Mesenchymal stem cell (in vitro differentiated cells and primary cell): ENCODE data around the gene GRAMD1B.

Experiments
- DNase-seq: peaks from one replicate; pipeline ENCODE4 v3.0.0-alpha.2; 2013
- H2AFZ ChIP-seq: one replicate; pipeline ENCODE4 v1.6.1; 2013; ENCODE audit warnings: low read depth, mild to moderate bottlenecking, control low read depth, inconsistent platforms, low read length, moderate library complexity
- H2AK5ac ChIP-seq: 2 replicates; pipeline ENCODE4 v1.6.1; 2013; ENCODE audit warnings: low read length, moderate library complexity, mild to moderate bottlenecking, inconsistent platforms; ENCODE audit not compliant: severe bottlenecking
- H2BK120ac ChIP-seq: one replicate; pipeline ENCODE4 v1.6.1; 2013; ENCODE audit warnings: low read depth, mild to moderate bottlenecking, inconsistent platforms, low read length, moderate library complexity
- H2BK12ac ChIP-seq, 2 experiments: one replicate each; pipeline ENCODE4 v1.6.1; 2013; ENCODE audit warnings: inconsistent platforms in 2 of 2, low read length in 2 of 2, mild to moderate bottlenecking in 2 of 2, moderate library complexity in 2 of 2, control low read depth in 1 of 2
- H2BK15ac ChIP-seq: one replicate; pipeline ENCODE4 v1.6.1; 2013; ENCODE audit warnings: mild to moderate bottlenecking, low read depth, inconsistent platforms; ENCODE audit not compliant: poor library complexity, severe bottlenecking
- H2BK5ac ChIP-seq: 2 replicates; pipeline ENCODE4 v1.6.1; 2013; ENCODE audit warnings: low read depth, mild to moderate bottlenecking, low read length, control low read depth, inconsistent platforms; ENCODE audit not compliant: poor library complexity, severe bottlenecking
- H3K14ac ChIP-seq, 2 experiments: one replicate each; pipeline ENCODE4 v1.6.1; 2013; ENCODE audit warnings: inconsistent platforms in 2 of 2, low read length in 2 of 2, control low read depth in 1 of 2, mild to moderate bottlenecking in 1 of 2, moderate library complexity in 1 of 2
- H3K18ac ChIP-seq, 2 experiments: one replicate each; pipeline ENCODE4 v1.6.1; 2013; ENCODE audit warnings: inconsistent platforms in 2 of 2, low read length in 2 of 2, control low read depth in 1 of 2, low read depth in 1 of 2, mild to moderate bottlenecking in 1 of 2
- H3K23ac ChIP-seq, 2 experiments: one replicate each; pipeline ENCODE4 v1.6.1; 2013; ENCODE audit warnings: inconsistent platforms in 2 of 2, low read length in 2 of 2, mild to moderate bottlenecking in 2 of 2, moderate library complexity in 2 of 2, control low read depth in 1 of 2
- H3K27ac ChIP-seq: 2 replicates; pipeline ENCODE4 v1.5.1; 2013; ENCODE audit warnings: mild to moderate bottlenecking, moderate library complexity, low read length, control low read depth, inconsistent platforms; ENCODE audit not compliant: poor library complexity, severe bottlenecking
- H3K27me3 ChIP-seq, 2 experiments: 2 replicates each; pipeline versions ENCODE4 v1.6.1 to v1.7.0; 2013; ENCODE audit warnings: low read length in 2 of 2, mild to moderate bottlenecking in 2 of 2, moderate library complexity in 2 of 2, control low read depth in 1 of 2, inconsistent platforms in 1 of 2; ENCODE audit not compliant: control insufficient read depth in 1 of 2, insufficient read depth in 1 of 2
- H3K36me3 ChIP-seq, 2 experiments: 2 replicates each; pipeline versions ENCODE4 v1.6.1 to v1.7.0; 2013; ENCODE audit warnings: low read length in 2 of 2, control low read depth in 1 of 2, inconsistent platforms in 1 of 2, low read depth in 1 of 2, mild to moderate bottlenecking in 1 of 2; ENCODE audit not compliant: insufficient read depth in 2 of 2, control insufficient read depth in 1 of 2
- H3K4ac ChIP-seq, 2 experiments: one replicate each; pipeline ENCODE4 v1.6.1; 2013; ENCODE audit warnings: inconsistent platforms in 2 of 2, low read length in 2 of 2, mild to moderate bottlenecking in 2 of 2, moderate library complexity in 2 of 2, control low read depth in 1 of 2, low read depth in 1 of 2
- H3K4me1 ChIP-seq: 2 replicates; pipeline ENCODE4 v1.6.1; 2013; ENCODE audit warnings: low read depth, low read length, control low read depth; ENCODE audit not compliant: control insufficient read depth, insufficient read depth
- H3K4me2 ChIP-seq: 2 replicates; pipeline ENCODE4 v1.6.1; 2013; ENCODE audit warnings: low read length, mild to moderate bottlenecking, inconsistent platforms; ENCODE audit not compliant: poor library complexity, severe bottlenecking
- H3K4me3 ChIP-seq, 2 experiments: 2 replicates each; pipeline versions ENCODE4 v1.5.1 to v1.7.0; 2013; ENCODE audit warnings: low read length in 2 of 2, mild to moderate bottlenecking in 2 of 2, control low read depth in 1 of 2, low read depth in 1 of 2; ENCODE audit not compliant: insufficient read depth in 1 of 2
- H3K79me1 ChIP-seq: replicated peaks from 2 replicates; pipeline ENCODE4 v1.6.1; 2013; ENCODE audit warnings: mild to moderate bottlenecking, control low read depth, low read length, inconsistent platforms; ENCODE audit not compliant: poor library complexity, severe bottlenecking
- H3K9ac ChIP-seq: 2 replicates; pipeline ENCODE4 v1.7.0; 2013; ENCODE audit warnings: mild to moderate bottlenecking, low read length, moderate library complexity
- H3K9me3 ChIP-seq: 2 replicates; pipeline ENCODE4 v1.7.0; 2013; ENCODE audit warnings: mild to moderate bottlenecking, low read length; ENCODE audit not compliant: control insufficient read depth
- H4K8ac ChIP-seq: one replicate; pipeline ENCODE4 v1.6.1; 2013; ENCODE audit warnings: inconsistent platforms, mild to moderate bottlenecking, low read length, moderate library complexity
- H4K91ac ChIP-seq: one replicate; pipeline ENCODE4 v1.6.1; 2013; ENCODE audit warnings: mild to moderate bottlenecking, low read length, inconsistent platforms
- WGBS: methylation state at CpG from one replicate; pipeline ENCODE4 v1.1.7; 2013; ENCODE audit warnings: mixed read lengths; 5-methylcytosine and 5-hydroxymethylcytosine counted together

GRAMD1B gene

DNA sequence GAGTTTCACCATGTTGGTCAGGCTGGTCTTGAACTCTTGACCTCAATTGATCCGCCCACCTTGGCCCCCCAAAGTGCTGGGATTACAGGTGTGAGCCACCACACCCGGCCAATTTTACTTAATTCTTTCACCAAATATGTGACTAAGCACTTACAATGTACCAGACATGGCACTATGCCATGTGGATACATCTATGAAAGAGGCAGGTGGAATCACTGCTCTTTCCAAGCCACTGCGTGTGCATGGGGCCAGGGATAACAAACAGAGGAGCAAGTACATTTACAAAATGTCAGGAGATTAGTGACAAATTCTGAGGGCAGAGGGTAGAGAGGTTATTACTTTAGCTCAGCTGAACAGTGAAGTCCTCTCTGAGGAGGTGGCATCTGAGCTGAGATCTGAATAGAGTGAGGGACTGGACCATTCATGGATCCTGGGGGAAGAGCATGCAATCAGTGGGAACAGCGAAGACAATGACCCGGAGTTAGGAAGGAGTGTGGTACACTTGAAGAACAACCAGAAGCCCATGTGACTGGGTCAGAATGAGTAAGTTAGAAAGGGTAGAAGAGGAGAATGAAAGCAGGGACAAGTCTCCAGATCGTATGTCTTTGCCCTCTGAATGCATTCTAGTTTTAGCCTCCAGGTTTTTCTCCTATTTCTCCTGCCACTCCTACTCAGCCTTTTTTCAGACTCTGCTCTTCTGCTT lies 38.3 kb upstream of the GRAMD1B start:
- H3K9ac ChIP-seq: no peak overlapping the region

DNA sequence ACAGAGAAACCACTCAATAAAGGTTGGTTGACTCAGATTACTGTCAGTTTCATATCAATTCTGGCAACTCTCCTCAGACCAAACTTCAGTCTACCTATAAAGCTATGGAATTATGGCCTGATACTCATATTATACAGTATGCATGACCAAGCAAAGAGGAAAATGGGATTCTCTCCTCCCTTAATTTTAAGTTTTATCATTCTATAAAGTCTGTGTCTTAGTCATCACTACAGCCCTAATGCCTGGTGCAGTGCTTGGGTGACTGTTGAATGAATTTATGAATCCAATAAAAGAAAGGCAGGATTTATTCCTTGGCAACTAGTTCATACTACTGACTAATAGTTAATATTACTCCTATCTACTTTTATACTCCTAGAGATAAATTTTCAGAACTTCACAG lies 37.6 kb upstream of the GRAMD1B start:
- H3K9me3 ChIP-seq: no peaks in the 10 kb centered on the region
- H3K4me1 ChIP-seq: no peaks in the 10 kb centered on the region
- no peak overlapping the region for H2BK15ac ChIP-seq
- no peak overlapping the region for H2BK12ac ChIP-seq
- H3K4me3 ChIP-seq: no peak overlapping the region
- no peak overlapping the region for H4K91ac ChIP-seq
- H4K8ac ChIP-seq: no peak overlapping the region
- no peak overlapping the region for H3K9ac ChIP-seq
- no peak overlapping the region for H3K4ac ChIP-seq
- no peak for DNase-seq
- no peak overlapping the region for H3K4me2 ChIP-seq
- no peak overlapping the region for H2AFZ ChIP-seq
- no peak overlapping the region for H3K18ac ChIP-seq
- no peak overlapping the region for H3K14ac ChIP-seq
- H3K27ac ChIP-seq: no peak overlapping the region
- H2BK5ac ChIP-seq: no peak overlapping the region
- H3K23ac ChIP-seq: no peak overlapping the region
- no peaks in the 10 kb centered on the region for H3K79me1 ChIP-seq
- H2BK120ac ChIP-seq: no peak overlapping the region
- H3K27me3 ChIP-seq: peaks cover 4 to 33% of the 10 kb centered on the region in 2 experiments
- no peak overlapping the region for H2AK5ac ChIP-seq
- H3K36me3 ChIP-seq: no peaks in the 10 kb centered on the region

More for the DNA sequence above, 38.3 kb upstream of the GRAMD1B start:
- no peak overlapping the region for H3K4ac ChIP-seq
- H4K8ac ChIP-seq: no peak overlapping the region
- H3K14ac ChIP-seq: no peak overlapping the region
- no peak overlapping the region for H3K18ac ChIP-seq
- H3K9me3 ChIP-seq: no peaks in the 10 kb centered on the region
- H3K4me3 ChIP-seq: no peak overlapping the region
- no peak overlapping the region for H3K27ac ChIP-seq
- H2BK5ac ChIP-seq: no peak overlapping the region
- no peak overlapping the region for H2BK15ac ChIP-seq
- no peaks in the 10 kb centered on the region for H3K4me1 ChIP-seq
- no peaks in the 10 kb centered on the region for H3K36me3 ChIP-seq
- no peaks in the 10 kb centered on the region for H3K79me1 ChIP-seq
- WGBS: 87% methylated on average over 4 of the region's 6 CpGs
- no peak overlapping the region for H2AFZ ChIP-seq
- no peak overlapping the region for H2AK5ac ChIP-seq
- no peak overlapping the region for H4K91ac ChIP-seq
- H3K27me3 ChIP-seq: peaks cover 4 to 33% of the 10 kb centered on the region in 2 experiments
- H3K4me2 ChIP-seq: no peak overlapping the region
- H3K23ac ChIP-seq: no peak overlapping the region
- no peak for DNase-seq
- no peak overlapping the region for H2BK12ac ChIP-seq
- H2BK120ac ChIP-seq: no peak overlapping the region

DNA sequence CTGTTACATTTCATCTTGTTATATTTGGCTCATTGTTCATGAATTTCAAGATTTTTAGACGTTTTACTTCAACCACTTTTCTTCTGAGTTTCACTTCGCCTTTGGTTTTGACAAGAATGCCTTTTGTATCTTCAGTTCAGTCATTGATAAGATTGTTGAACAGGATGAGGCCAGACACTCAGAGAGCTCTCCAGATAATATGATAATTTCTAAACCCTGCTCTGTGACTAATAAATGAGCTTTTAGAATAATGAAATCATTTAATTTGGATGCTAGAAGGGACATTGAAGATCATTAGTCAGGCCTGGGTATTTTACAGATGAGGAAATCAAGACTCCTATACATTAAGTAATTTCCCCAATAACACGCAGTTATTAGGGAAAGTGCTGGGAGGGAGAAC lies 37.2 kb upstream of the GRAMD1B start:
- WGBS: no CpG with 5 or more reads among the region's 3 CpGs
- Histone ChIP-seq H4K8ac (no peak overlapping the region), H3K23ac (no peak overlapping the region), H3K79me1 (no peaks in the 10 kb centered on the region), H2BK5ac (no peak overlapping the region), H3K14ac (no peak overlapping the region), H3K9me3 (no peaks in the 10 kb centered on the region), H2AK5ac (no peak overlapping the region), H2BK12ac (no peak overlapping the region), H3K4me1 (no peaks in the 10 kb centered on the region), H3K4me3 (no peak overlapping the region), H2BK15ac (no peak overlapping the region), H3K4me2 (no peak overlapping the region), H3K27me3 (peaks cover 4 to 33% of the 10 kb centered on the region in 2 experiments), H3K18ac (no peak overlapping the region), H3K27ac (no peak overlapping the region), H4K91ac (no peak overlapping the region), H3K9ac (no peak overlapping the region), H3K4ac (no peak overlapping the region), H3K36me3 (no peaks in the 10 kb centered on the region), H2BK120ac (no peak overlapping the region), H2AFZ (no peak overlapping the region)
- DNase-seq: no peak

DNA sequence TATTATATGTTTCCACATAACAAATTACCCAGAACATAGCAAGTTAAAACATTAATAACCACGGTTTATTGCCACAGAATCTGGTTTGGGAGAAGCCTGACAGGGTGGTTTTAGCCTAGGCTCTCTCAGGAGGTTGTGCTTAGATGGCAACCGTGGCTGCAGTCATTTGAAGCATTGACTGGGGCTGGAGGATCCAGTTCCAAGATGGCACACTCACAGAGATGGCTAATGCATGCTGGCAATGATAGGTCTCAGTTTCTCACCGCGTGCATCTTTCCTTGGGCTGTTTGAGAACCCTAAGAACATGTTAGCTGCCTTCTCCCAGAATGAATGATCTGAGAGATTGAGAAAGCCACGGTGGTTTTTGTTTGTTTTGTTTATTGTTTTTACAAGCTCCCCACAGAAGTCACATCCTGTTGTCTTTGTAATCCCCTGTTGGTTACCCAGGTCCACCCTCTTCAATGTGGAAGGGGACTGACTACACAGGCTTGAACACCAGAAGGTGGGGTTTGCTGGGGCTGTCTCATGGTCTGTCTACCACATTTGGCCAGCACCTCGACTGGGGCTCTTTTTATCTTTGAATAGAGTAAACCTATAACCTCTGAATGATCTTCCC lies 36.6 kb upstream of the GRAMD1B start:
- Histone ChIP-seq H2BK120ac (no peak overlapping the region), H3K18ac (no peak overlapping the region), H2BK15ac (no peak overlapping the region), H3K79me1 (no peaks in the 10 kb centered on the region), H3K4me2 (no peak overlapping the region), H3K27ac (no peak overlapping the region), H3K9me3 (no peaks in the 10 kb centered on the region), H3K23ac (no peak overlapping the region), H3K4ac (no peak overlapping the region), H3K9ac (no peak overlapping the region), H4K91ac (no peak overlapping the region), H3K4me3 (no peak overlapping the region), H2AFZ (no peak overlapping the region), H2AK5ac (no peak overlapping the region), H3K14ac (no peak overlapping the region), H3K36me3 (no peaks in the 10 kb centered on the region), H3K4me1 (no peaks in the 10 kb centered on the region), H3K27me3 (peaks cover 4 to 33% of the 10 kb centered on the region in 2 experiments), H2BK12ac (no peak overlapping the region), H4K8ac (no peak overlapping the region), H2BK5ac (no peak overlapping the region)
- WGBS: 73% methylated on average over 5 of the region's 6 CpGs
- no peak for DNase-seq
